Measurements from ENCODE around the gene ANKRD33B. TPM values are rescaled to one million over a fixed set of nuclear protein-coding genes. Genes with fewer than 3 reads are reported as not detected.

Gene ANKRD33B
- total and polyA plus RNA-seq, 2 experiments from 2014 or later: 2.9 to 15.4 TPM

GRCh38 chr5:10632110-10632761 is 68.4 kb downstream of the ANKRD33B start (continued):
- TF ChIP-seq POLR2AphosphoS5 (IDR thresholded peaks at IDR 0.05; ENCODE audit: low read depth) (no peak), ETS1 (IDR thresholded peaks at IDR 0.05) (no peak), ZNF331 (CRISPR knock-in tag; IDR thresholded peaks at IDR 0.05; ENCODE audit: low read depth) (no peak)

DNA sequence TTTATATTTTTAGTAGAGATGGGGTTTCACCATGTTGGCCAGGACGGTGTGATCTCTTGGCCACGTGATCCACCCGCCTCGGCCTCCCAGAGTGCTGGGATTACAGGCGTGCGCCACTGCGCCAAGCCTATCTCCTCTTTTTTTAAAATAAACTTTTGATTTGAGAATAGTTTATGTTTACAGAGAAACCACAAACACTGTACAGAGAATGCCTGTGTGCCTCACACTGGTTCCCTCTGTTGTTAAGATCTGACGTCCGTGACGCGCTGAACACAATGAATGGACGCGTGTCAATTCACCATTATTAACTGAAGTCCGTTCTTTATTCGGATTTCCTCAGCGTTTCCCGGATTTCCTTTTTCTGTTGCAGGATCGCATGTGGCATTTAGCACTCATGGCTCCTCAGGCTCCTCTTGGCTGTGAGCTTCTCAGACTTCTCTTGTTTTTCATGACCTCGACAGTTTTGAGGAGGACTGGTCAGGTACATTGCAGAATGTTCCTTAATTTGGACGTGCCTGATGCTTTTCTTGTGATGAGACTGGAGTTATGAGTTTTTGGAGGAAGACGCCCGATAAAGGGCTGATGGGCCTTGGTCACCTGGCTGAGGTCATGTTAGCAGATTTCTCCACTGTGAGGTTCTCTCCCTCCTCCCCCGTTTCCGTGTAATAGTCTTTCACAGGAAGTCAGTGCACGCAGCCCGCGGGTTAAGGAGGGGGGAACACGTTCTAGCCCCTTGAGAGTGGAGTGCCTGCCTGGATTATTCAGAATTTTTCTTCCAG is 69.6 kb downstream of the ANKRD33B start:
- peaks cover 32% of the 10 kb centered on the region for H3K27me3 Mint-ChIP-seq (ENCODE audit: insufficient read depth, low read depth, poor library complexity)

More for the DNA sequence above, 69.6 kb downstream of the ANKRD33B start:
- TF ChIP-seq NANOG (IDR thresholded peaks at IDR 0.05; ENCODE audit: borderline replicate concordance) (no peak), STAT1 (IDR thresholded peaks at IDR 0.05; ENCODE audit: unreplicated experiment) (no peak), JUNB (IDR thresholded peaks at IDR 0.05; ENCODE audit: unreplicated experiment) (no peak), CREB1 (CRISPR knock-in tag; IDR thresholded peaks at IDR 0.05; ENCODE audit: low read depth) (no peak), EZH2 (IDR thresholded peaks at IDR 0.05; ENCODE audit: low read depth, unreplicated experiment) (no peak), ZNF462 (CRISPR knock-in tag; IDR thresholded peaks at IDR 0.05) (no peak), POLR2AphosphoS5 (IDR thresholded peaks at IDR 0.05; ENCODE audit: low read depth) (no peak)
- Histone ChIP-seq H3K27me3 (ENCODE audit: insufficient read depth) (no peaks in the 10 kb centered on the region), H3K9me2 (ENCODE audit: insufficient read depth) (0 out of 2 replicates have a peak, but pooled peaks cover 2% of the 10 kb centered on the region), H3K4me3 (no peak overlapping the region), H3K79me2 (replicated peaks; ENCODE audit: insufficient read depth) (peaks cover 7% of the 10 kb centered on the region), H2AFZ (no peak overlapping the region), H3K4me1 (ENCODE audit: insufficient read depth) (peaks cover 33% of the 10 kb centered on the region), H3F3A (replicated peaks; ENCODE audit: low read depth) (0 out of 2 replicates have a peak, but pooled peaks cover 11% of the 10 kb centered on the region), H3K4me2 (no peak overlapping the region), H3K27ac (ENCODE audit: low read depth) (no peak overlapping the region), H4K20me1 (replicated peaks; ENCODE audit: insufficient read depth) (no peaks in the 10 kb centered on the region), H3K36me3 (ENCODE audit: insufficient read depth) (no peaks in the 10 kb centered on the region)
- Mint-ChIP-seq H3K9me3 (no peaks in the 10 kb centered on the region; the same call in none of the 3 replicates), H3K27ac (no peak overlapping the region), H3K4me3 (no peak overlapping the region), H3K4me1 (peaks cover 59% of the 10 kb centered on the region), H3K36me3 (ENCODE audit: low read depth) (no peaks in the 10 kb centered on the region; the same call in 1 of the 3 replicates)
- ATAC-seq (no peak), DNase-seq (ENCODE audit: low spot score) (no peak)

Data from GM23338 (cell line).